ENCODE data around the gene SLC4A1AP. TPM values are rescaled to one million over a fixed set of nuclear protein-coding genes. Genes with fewer than 3 reads are reported as not detected.

The SLC4A1AP gene
- total and polyA plus RNA-seq, 2 donors (not counting 1 experiment from before 2014, with no cell fraction given) = 8.9 to 23.1 TPM

- Histone ChIP-seq H3K4me2 (replicated peaks; ENCODE audit: low read depth, low read length, poor library complexity, severe bottlenecking) (no peak overlapping the region), H3K4me3 (ENCODE audit: control extremely low read depth in 1 of 5, extremely low read depth in 1 of 5, insufficient read depth in 1 of 5, low read depth in 2 of 5, low read length in 4 of 5) (no peak overlapping the region), H4K20me1 (ENCODE audit: control insufficient read depth, insufficient read depth, low read length, poor library complexity, severe bottlenecking) (no peaks in the 10 kb centered on the region), H3K36me3 (replicated peaks in 1 of 2; ENCODE audit: control extremely low read depth in 1 of 2, control insufficient read depth in 1 of 2, extremely low read depth in 1 of 2, insufficient read depth in 2 of 2, low read length in 1 of 2) (peaks cover 19 to 57% of the 10 kb centered on the region in 2 experiments), H3K9ac (ENCODE audit: low read length) (no peak overlapping the region), H3K27ac (ENCODE audit: low read length in 2 of 2) (no peak overlapping the region), H3K4me1 (ENCODE audit: control insufficient read depth in 2 of 2, insufficient read depth in 2 of 2, low read length in 2 of 2) (no peaks in the 10 kb centered on the region), H3K79me2 (ENCODE audit: control insufficient read depth, insufficient read depth, low read length) (no peaks in the 10 kb centered on the region), H3K27me3 (replicated peaks in 1 of 4; ENCODE audit: control extremely low read depth in 1 of 4, control insufficient read depth in 3 of 4, insufficient read depth in 4 of 4, low read length in 3 of 4) (no peaks in the 10 kb centered on the region), H3K9me3 (ENCODE audit: control extremely low read depth in 1 of 3, control insufficient read depth in 2 of 3, insufficient read depth in 1 of 3, low read length in 2 of 3) (no peaks in the 10 kb centered on the region), H2AFZ (ENCODE audit: insufficient read depth, low read depth, low read length, poor library complexity, severe bottlenecking) (no peak overlapping the region)
- ATAC-seq (ENCODE audit: low read depth) (no peak), DNase-seq (no peak)
- no peak overlapping the region for H3K27ac Mint-ChIP-seq
- WGBS (ENCODE audit: insufficient coverage) = no CpG with 5 or more reads among the region's 2 CpGs
- no peak overlapping the region for H3K4me3 Mint-ChIP-seq
- H3K4me1 Mint-ChIP-seq = no peaks in the 10 kb centered on the region
- no peaks in the 10 kb centered on the region for H3K27me3 Mint-ChIP-seq
- ChIA-PET POLR2A (no interaction called here), CTCF (no interaction called here)
- intact Hi-C loops (cut with micrococcal nuclease) = no loop called here
- TF ChIP-seq EZH2 (IDR thresholded peaks at IDR 0.05; ENCODE audit: borderline replicate concordance, insufficient read depth, low read depth, low read length, poor library complexity, severe bottlenecking) = no peak
- no peaks in the 10 kb centered on the region for H3K9me3 Mint-ChIP-seq (ENCODE audit: insufficient read depth)
These were observed 22.9 kb upstream of the SLC4A1AP start for GRCh38 chr2:27640722-27641245.

- no peaks in the 10 kb centered on the region for H3K9me3 Mint-ChIP-seq (ENCODE audit: insufficient read depth)
- DNase-seq (no peak), ATAC-seq (ENCODE audit: low read depth) (no peak)
- no peak overlapping the region for H3K4me3 Mint-ChIP-seq
- no peaks in the 10 kb centered on the region for H3K4me1 Mint-ChIP-seq
- H3K27ac Mint-ChIP-seq = no peak overlapping the region
- Histone ChIP-seq H3K4me1 (ENCODE audit: control insufficient read depth in 2 of 2, insufficient read depth in 2 of 2, low read length in 2 of 2) (no peaks in the 10 kb centered on the region), H3K27ac (ENCODE audit: low read length in 2 of 2) (no peak overlapping the region), H3K9me3 (ENCODE audit: control extremely low read depth in 1 of 3, control insufficient read depth in 2 of 3, insufficient read depth in 1 of 3, low read length in 2 of 3) (no peaks in the 10 kb centered on the region), H3K79me2 (ENCODE audit: control insufficient read depth, insufficient read depth, low read length) (no peaks in the 10 kb centered on the region), H3K9ac (ENCODE audit: low read length) (no peak overlapping the region), H3K36me3 (replicated peaks in 1 of 2; ENCODE audit: control extremely low read depth in 1 of 2, control insufficient read depth in 1 of 2, extremely low read depth in 1 of 2, insufficient read depth in 2 of 2, low read length in 1 of 2) (peaks cover 29 to 48% of the 10 kb centered on the region in 2 experiments), H2AFZ (ENCODE audit: insufficient read depth, low read depth, low read length, poor library complexity, severe bottlenecking) (no peak overlapping the region), H4K20me1 (ENCODE audit: control insufficient read depth, insufficient read depth, low read length, poor library complexity, severe bottlenecking) (no peaks in the 10 kb centered on the region), H3K4me2 (replicated peaks; ENCODE audit: low read depth, low read length, poor library complexity, severe bottlenecking) (no peak overlapping the region), H3K4me3 (ENCODE audit: control extremely low read depth in 1 of 5, extremely low read depth in 1 of 5, insufficient read depth in 1 of 5, low read depth in 2 of 5, low read length in 4 of 5) (no peak overlapping the region), H3K27me3 (replicated peaks in 1 of 4; ENCODE audit: control extremely low read depth in 1 of 4, control insufficient read depth in 3 of 4, insufficient read depth in 4 of 4, low read length in 3 of 4) (no peaks in the 10 kb centered on the region)
- ChIA-PET CTCF (no interaction called here), POLR2A (no interaction called here)
- H3K27me3 Mint-ChIP-seq = no peaks in the 10 kb centered on the region
- intact Hi-C loops (cut with micrococcal nuclease) = no loop called here
- TF ChIP-seq EZH2 (IDR thresholded peaks at IDR 0.05; ENCODE audit: borderline replicate concordance, insufficient read depth, low read depth, low read length, poor library complexity, severe bottlenecking) = no peak
- TF ChIP-seq CTCF (IDR thresholded peaks at IDR 0.05) = no peak
These were observed 18.5 kb upstream of the SLC4A1AP start for GRCh38 chr2:27645197-27645596.
